Left renal cortex interstitium (tissue), 4 donors: ENCODE measurements around the gene NAE1. TPM values are rescaled to one million over a fixed set of nuclear protein-coding genes. Genes with fewer than 3 reads are reported as not detected.
A peak's percentile ranks its signal among the peaks of the same experiment; 100 is the strongest.
"Not testable (repeated sequence)": the region's sequence is repeated elsewhere in the genome, so short reads cannot be mapped to it uniquely, and the experiment has no call there.

Source experiments
- DNase-seq, 4 donors: peaks; one replicate each; pipeline ENCODE4 v3.0.0-alpha.2; 2013; ENCODE audit warnings: low read depth in 4 of 4, low spot score in 2 of 4, missing footprints in 1 of 4
- polyA plus RNA-seq, 4 donors: library from polyadenylated mRNA; unstranded; fragments of 120-200 nt; gene quantifications; one replicate each; pipeline ENCODE4 v1.2.1, GENCODE V29; 2013; ENCODE audit not compliant: insufficient read length in 4 of 4

NAE1 gene
- 100 to 1,000 TPM in 1 of 4 donors, 10 to 100 TPM in 3; 73.0 to 109 (median 82.5) TPM for polyA plus RNA-seq

- peak; percentile 76 to 83 (median 80) for DNase-seq
Measured at GRCh38 chr16:66830422-66831404, at the start of gene NAE1. TSS of gene NAE1 (minus strand) at chr16:66830976. CDS start at chr16:66830899, 77 bp downstream.

GRCh38 chr16:66878067-66878466, 47.3 kb upstream of the NAE1 start:
- no peak for DNase-seq

DNA sequence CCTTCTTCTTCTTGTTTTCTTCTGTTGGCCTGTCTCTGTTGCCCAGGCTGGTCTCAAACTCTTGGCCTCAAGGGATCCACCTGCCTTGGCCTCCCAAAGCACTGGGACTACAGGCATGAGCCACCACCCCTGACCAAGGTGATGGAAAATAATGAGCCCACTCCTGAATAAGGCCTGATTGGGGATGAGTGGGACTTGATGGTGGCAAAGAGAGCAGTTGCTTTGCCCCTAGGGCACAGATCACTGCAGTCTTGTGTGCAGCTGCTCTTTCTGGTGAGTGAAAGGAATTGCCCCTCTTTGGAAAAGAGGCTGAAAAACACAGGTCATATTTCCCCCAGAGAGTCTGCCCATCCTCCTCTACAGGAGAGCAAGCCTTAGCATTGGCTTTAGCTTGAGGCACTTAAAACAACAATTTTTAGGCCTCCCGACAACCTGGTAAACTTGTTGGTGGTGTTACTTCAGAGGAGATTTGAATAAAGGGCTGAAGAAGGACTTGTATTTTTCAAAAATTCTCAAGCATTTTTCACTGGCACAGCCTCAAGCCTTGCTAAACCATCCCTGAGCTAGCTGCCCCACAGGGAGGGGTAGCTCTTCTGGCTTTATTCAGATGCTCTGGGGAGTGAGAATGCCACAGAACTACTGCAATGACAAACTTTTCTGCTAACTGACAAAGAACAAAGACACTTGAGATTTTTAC, 43.5 kb upstream of the NAE1 start:
- DNase-seq = no peak

- DNase-seq = no peak
Measured at GRCh38 chr16:66873685-66874055, 42.9 kb upstream of the NAE1 start.

- DNase-seq = peak in 2 of 4 donors; percentile 64 to 71
Measured at GRCh38 chr16:66872943-66873684, 42.3 kb upstream of the NAE1 start.

GRCh38 chr16:66872559-66872942, 41.8 kb upstream of the NAE1 start:
- no peak for DNase-seq

DNA sequence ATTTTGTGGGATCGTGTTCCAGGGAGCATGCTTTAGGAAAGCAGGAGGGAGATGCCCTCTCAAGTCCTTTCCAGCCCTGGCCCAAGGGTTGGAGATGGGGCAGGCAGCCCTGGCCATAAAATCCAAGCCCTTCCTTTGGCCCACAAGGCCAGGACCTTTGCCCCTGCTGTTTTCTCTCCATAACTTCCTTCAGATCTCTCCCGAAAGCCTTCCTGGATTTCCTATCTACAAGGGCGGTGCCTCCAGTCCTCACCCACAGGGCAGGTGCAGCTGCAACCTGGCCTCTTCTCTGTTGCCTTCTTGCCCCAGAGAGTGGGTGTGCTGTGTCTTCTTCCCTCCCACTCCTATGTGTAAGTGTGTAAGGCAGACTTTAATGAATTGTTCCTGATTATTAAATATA, 41.1 kb upstream of the NAE1 start:
- no peak for DNase-seq

GRCh38 chr16:66871363-66871762, 40.6 kb upstream of the NAE1 start:
- DNase-seq = not testable (repeated sequence)

DNA sequence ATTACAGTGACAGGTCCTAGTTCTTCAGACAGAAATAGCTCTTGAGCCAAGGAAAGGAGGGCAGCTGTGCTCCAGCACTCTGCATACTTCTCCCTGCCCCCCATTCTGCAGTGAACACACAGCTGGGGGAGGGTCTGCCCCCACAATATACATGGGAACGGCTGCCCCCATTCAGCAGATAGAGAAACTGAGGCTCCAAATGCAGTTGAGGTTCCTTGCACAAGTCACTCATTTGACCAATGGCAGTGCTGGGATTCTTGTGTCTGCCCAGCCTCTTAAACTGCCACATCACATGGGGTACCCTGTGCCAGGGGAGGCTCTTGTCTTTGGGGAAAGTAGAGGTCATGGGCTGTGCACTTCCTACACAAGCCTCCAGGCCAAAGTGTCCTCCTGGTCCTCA, 38.6 kb upstream of the NAE1 start:
- no peak for DNase-seq

GRCh38 chr16:66863707-66864106, 32.9 kb upstream of the NAE1 start:
- no peak for DNase-seq

GRCh38 chr16:66862023-66862520, 31.3 kb upstream of the NAE1 start:
- no peak for DNase-seq

DNA sequence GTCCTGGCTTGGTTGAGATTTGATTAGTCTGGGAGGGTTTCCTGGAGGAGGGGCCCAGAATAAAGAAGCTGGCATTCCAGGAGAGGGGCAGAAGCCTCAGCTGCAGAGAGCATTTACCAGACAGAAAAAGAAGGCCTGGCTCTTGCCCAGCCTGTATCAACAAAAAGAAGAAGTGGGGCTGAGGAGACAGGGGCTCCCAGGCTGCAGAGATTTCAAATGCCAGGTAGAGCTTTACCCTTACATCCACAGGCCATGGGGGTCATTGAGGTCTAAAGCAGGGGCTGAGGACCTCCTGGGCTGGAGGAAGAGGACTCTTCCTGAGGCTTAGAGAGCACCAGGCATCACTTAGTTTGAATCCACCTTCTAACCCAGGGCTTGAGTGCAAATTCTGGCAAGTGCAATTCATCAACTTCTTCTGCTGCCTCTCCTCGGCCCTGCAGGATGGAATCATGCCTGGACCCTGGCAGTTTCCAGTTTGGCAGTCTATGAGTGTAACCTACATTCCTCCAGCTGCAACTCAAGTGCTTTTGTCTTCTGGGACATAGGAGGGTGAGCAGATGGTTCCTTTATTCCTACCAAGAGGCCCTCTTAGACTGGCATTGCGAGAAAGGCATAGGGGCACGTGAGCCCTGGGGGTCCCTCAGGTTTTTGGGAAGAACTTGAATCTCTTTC, 28.8 kb upstream of the NAE1 start:
- DNase-seq = no peak

DNA sequence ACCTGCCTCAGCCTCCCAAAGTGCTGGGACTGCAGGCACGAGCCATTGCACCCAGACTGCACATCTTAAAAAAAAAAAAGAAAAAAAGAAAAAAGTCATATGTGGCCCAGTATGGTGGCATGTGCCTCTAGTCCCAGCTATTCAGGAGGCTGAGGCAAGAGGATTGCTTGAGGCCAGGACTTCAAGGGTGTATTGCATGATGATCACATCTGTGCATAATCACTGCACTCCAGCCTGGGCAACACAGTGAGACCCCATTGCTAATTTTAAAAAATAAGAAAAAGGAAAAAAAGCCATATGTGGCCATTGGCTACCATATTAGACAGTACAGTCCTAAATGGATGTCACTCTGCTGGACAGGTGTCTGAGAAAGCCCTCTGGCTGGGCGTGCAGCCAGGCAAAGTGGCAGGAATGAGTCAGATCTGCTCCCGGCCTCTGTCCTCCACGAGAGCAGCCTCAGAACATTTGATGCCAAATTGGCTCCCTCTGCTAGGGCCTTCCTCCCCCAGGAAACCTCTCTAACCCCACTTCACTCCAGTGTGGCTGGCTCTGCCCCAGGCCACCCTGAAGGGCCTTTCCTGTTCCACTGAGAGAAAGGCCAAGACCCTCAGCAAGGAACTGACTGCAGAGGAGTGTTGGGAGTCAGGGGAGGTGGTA, 28.1 kb upstream of the NAE1 start:
- no peak for DNase-seq

DNA sequence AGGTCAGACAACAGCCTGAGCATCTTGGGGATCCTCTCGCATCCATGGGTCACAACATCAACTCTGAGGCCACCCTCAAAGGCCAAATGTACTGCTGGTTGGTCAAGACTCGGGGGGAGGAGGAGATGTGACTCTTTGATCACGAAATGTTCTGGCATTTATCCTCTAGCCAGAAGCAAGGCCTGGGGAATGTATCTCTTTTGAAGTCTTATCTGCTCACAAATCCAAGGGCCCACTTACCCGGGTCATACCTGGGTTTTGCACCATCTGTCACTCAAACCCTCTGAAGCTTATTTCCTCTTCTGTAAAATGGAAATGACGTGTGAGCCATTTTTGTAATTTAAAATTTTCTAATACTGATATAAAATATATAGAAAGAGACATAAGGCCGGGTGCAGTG, 26.7 kb upstream of the NAE1 start:
- no peak for DNase-seq

- no peak for DNase-seq
Measured at GRCh38 chr16:66856801-66857200, 26.0 kb upstream of the NAE1 start.

- no peak for DNase-seq
Measured at GRCh38 chr16:66856184-66856730, 25.5 kb upstream of the NAE1 start.

DNA sequence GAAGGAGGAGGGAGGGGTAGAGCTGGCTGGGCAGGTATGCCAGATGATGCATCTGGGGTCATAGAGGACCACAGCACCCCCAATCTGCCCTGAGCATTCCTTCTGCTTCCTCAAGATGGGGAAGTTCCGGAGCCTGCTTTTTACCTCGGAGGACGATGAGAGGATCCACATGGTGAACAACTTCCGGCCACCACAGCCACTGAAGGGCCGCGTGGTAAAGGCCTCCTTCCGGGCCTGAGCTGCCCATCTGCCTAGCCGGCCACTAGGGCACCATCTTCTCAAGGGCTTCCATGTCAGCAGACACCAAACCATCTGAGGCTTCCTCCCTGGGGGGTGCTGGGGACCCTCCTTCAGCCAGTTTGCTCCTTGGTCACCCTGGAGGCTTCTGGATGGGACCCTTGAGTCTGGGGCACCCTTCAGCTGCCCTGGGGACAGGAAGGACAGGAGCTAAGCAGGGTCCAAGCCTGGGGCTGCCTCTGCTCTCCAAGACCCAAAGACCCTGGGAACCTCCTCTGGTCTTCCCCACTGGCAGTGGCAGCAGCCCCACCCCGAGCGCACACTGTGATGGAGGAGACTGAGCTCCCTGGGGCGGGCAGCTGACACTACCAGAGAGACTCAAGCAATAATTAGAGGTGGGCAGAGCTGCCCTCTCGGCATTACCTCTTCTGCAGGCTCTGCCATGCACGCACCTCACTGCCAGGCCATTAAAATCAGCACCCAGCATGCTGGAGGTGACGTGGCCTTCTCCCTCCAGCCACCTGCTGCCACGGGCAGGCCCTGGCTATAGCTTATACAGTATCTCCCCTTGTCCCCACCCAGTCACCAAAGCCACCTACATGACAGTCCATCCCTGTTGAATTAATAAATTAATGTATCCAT, 22.7 kb upstream of the NAE1 start:
- DNase-seq = no peak

- no peak for DNase-seq
Measured at GRCh38 chr16:66851166-66851964, 20.6 kb upstream of the NAE1 start.
